K562 (cell line): ENCODE measurements around the gene SLC22A23. TPM values are rescaled to one million over a fixed set of nuclear protein-coding genes. Genes with fewer than 3 reads are reported as not detected.

Experiments used
- BMI1 ChIP-seq: fragments of 150-350 bp; IDR thresholded peaks from 2 replicates; pipeline ENCODE4 v1.6.1; 2014; ENCODE audit warnings: low read length
- CREBBP ChIP-seq: IDR thresholded peaks from one replicate; pipeline ENCODE4 v1.6.1; 2012; ENCODE audit warnings: low read depth, mild to moderate bottlenecking, control low read depth, inconsistent platforms, low read length
- CUX1 ChIP-seq: fragments of 200-800 bp; sonication (Bioruptor generic); IDR thresholded peaks from 2 replicates; pipeline ENCODE4 v1.6.1; 2016; ENCODE audit warnings: missing genetic modification characterization, missing compliant biosample characterization
- GTF2B ChIP-seq: IDR thresholded peaks from 2 replicates; pipeline ENCODE4 v1.6.1; 2011; ENCODE audit not compliant: insufficient read length; ENCODE audit errors: extremely low read depth
- HMBOX1 ChIP-seq: sonication (generic); IDR thresholded peaks from 2 replicates; pipeline ENCODE4 v1.6.1; 2016
- ID3 ChIP-seq, 2 experiments: fragments of 250-450 bp in 1 of 2; fragments of 450-650 bp in 1 of 2; sonication (Bioruptor Pico) in 1 of 2; IDR thresholded peaks; 2 replicates each; pipeline versions ENCODE4 v1.6.1 to v1.8.0; 2016 to 2021; ENCODE audit warnings: mild to moderate bottlenecking in 2 of 2, moderate library complexity in 2 of 2, missing compliant biosample characterization in 1 of 2, missing genetic modification characterization in 1 of 2
- SIRT6 ChIP-seq: IDR thresholded peaks from one replicate; pipeline ENCODE4 v1.6.1; 2012; ENCODE audit warnings: low read depth, mild to moderate bottlenecking, control low read depth, inconsistent platforms, low read length, moderate library complexity
- SOX6 ChIP-seq: fragments of 450-650 bp; IDR thresholded peaks from 2 replicates; pipeline ENCODE4 v1.6.1; 2014; ENCODE audit warnings: mild to moderate bottlenecking
- TAF1 ChIP-seq: IDR thresholded peaks from 2 replicates; pipeline ENCODE4 v1.6.1; 2011; ENCODE audit warnings: mild to moderate bottlenecking, low read length, moderate library complexity; ENCODE audit not compliant: insufficient read depth, control insufficient read depth, severe bottlenecking; ENCODE audit errors: extremely low read depth
- TSC22D4 ChIP-seq: fragments of 450-650 bp; IDR thresholded peaks from 2 replicates; pipeline ENCODE4 v1.6.1; 2016; ENCODE audit warnings: missing genetic modification characterization, missing biosample characterization, control low read depth
- ZBTB9 ChIP-seq: fragments of 450-650 bp; formaldehyde crosslinking; IDR thresholded peaks from 2 replicates; pipeline ENCODE4 v1.4.0; 2020; ENCODE audit warnings: mild to moderate bottlenecking, moderate library complexity
- ZNF408 ChIP-seq: fragments of 250-450 bp; sonication (Bioruptor Pico); IDR thresholded peaks from 2 replicates; pipeline ENCODE4 v1.4.0; 2020; ENCODE audit warnings: low read depth, mild to moderate bottlenecking, moderate library complexity
- ZNF518B ChIP-seq: fragments of 250-450 bp; sonication (Bioruptor Pico); IDR thresholded peaks from 2 replicates; pipeline ENCODE4 v1.5.0; 2021; ENCODE audit warnings: mild to moderate bottlenecking, moderate library complexity
- ZNF583 ChIP-seq: fragments of 250-450 bp; sonication (Bioruptor Pico); IDR thresholded peaks from 2 replicates; pipeline ENCODE4 v1.4.0; 2020
- polyA plus RNA-seq, 8 experiments: library from polyadenylated mRNA; depleted of rRNA in 4 of 8; stranded (reverse) in 5 of 8; unstranded in 3 of 8; fragments of >200 nt; fragmentation: Nextera tagmentation in 2 of 8; fragmentation: Illumina TruSeq in 1 of 8; extraction: Ambion mirVana in 2 of 8; extraction: Trizol in 1 of 8; gene quantifications; 2 replicates each; pipeline versions ENCODE4 v1.2.1 to v1.2.3, GENCODE V29; 2011 to 2014; ENCODE audit warnings: inconsistent platforms in 1 of 8, missing spikeins in 1 of 8
- total RNA-seq, 7 experiments: library from RNA; depleted of rRNA in 6 of 7; stranded (reverse); fragments of >200 nt in 6 of 7; fragmentation: Illumina TruSeq in 2 of 7; extraction: Trizol in 2 of 7; gene quantifications; 2 replicates each; pipeline versions ENCODE4 v1.2.1 to v1.2.3, GENCODE V29; 2011 to 2021; ENCODE audit warnings: low replicate concordance in 1 of 7

Gene SLC22A23
- total and polyA plus RNA-seq, 9 of the 15 experiments (the other 6 are each of a cell fraction or from before 2014, with no cell fraction given): 0.30 to 8.7 (median 2.5) TPM

- TF ChIP-seq SIRT6 (no peak), SOX6 (no peak), ZNF408 (CRISPR knock-in tag) (no peak), GTF2B (no peak), TSC22D4 (tag) (no peak), ID3 (CRISPR knock-in tag; IDR thresholded peaks at IDR 0.05) (no peak), ID3 (tag; IDR thresholded peaks at IDR 0.05) (0 out of 2 replicates have a peak, but pooled peaks have one; percentile 53), BMI1 (no peak), ZNF518B (CRISPR knock-in tag) (no peak), ZNF583 (no peak), CREBBP (no peak), ZBTB9 (CRISPR knock-in tag) (no peak), HMBOX1 (no peak), CUX1 (CRISPR knock-in tag) (no peak), TAF1 (no peak)
These were observed 227.9 kb downstream of the SLC22A23 start (continued) for GRCh38 chr6:3228771-3229565.
